Fibroblast of villous mesenchyme (primary cell): Measurements from ENCODE around the gene KDM4C. TPM values are rescaled to one million over a fixed set of nuclear protein-coding genes. Genes with fewer than 3 reads are reported as not detected.

Source experiments
- DNase-seq: peaks from one replicate; pipeline ENCODE4 v3.0.0-alpha.2; 2010; ENCODE audit warnings: low read depth
- H3K4me3 ChIP-seq: 2 replicates; pipeline ENCODE4 v1.5.1; 2011; ENCODE audit warnings: low read depth, mild to moderate bottlenecking, low read length
- CTCF ChIP-seq: IDR thresholded peaks from 2 replicates; pipeline ENCODE4 v1.5.1; 2012; ENCODE audit warnings: low read depth, mild to moderate bottlenecking, low read length; ENCODE audit not compliant: insufficient read depth
- total RNA-seq: library from RNA; depleted of rRNA; stranded (reverse); fragments of >200 nt; gene quantifications from 2 replicates; pipeline ENCODE4 v1.2.3, GENCODE V29; 2012

The KDM4C gene
- total RNA-seq, 1 donor: 31.1 TPM

- TF ChIP-seq CTCF: no peak
- peak; percentile 72 for DNase-seq
- H3K4me3 ChIP-seq: no peak overlapping the region
Measured at GRCh38 chr9:6968271-6968670, 210.5 kb downstream of the KDM4C start.

GRCh38 chr9:6969805-6970204 lies 212.0 kb downstream of the KDM4C start:
- no peak for DNase-seq
- H3K4me3 ChIP-seq: no peak overlapping the region
- TF ChIP-seq CTCF: no peak

- no peak for TF ChIP-seq CTCF
- no peak for DNase-seq
- H3K4me3 ChIP-seq: no peak overlapping the region
Measured at GRCh38 chr9:6973089-6973488, 215.3 kb downstream of the KDM4C start.

GRCh38 chr9:6973762-6974161 lies 216.0 kb downstream of the KDM4C start:
- H3K4me3 ChIP-seq: no peak overlapping the region
- no peak for DNase-seq
- no peak for TF ChIP-seq CTCF

GRCh38 chr9:6975198-6975597 lies 217.4 kb downstream of the KDM4C start:
- TF ChIP-seq CTCF: no peak
- no peak for DNase-seq

GRCh38 chr9:6977761-6978160 lies 220.0 kb downstream of the KDM4C start:
- TF ChIP-seq CTCF: no peak
- DNase-seq: no peak
- no peak overlapping the region for H3K4me3 ChIP-seq

More at GRCh38 chr9:6975198-6975597, 217.4 kb downstream of the KDM4C start:
- H3K4me3 ChIP-seq: no peak overlapping the region

- TF ChIP-seq CTCF: no peak
- H3K4me3 ChIP-seq: no peak overlapping the region
- no peak for DNase-seq
Measured at GRCh38 chr9:6978591-6978990, 220.8 kb downstream of the KDM4C start.
